ENCODE measurements around the gene PCK1. TPM values are rescaled to one million over a fixed set of nuclear protein-coding genes. Genes with fewer than 3 reads are reported as not detected.

The PCK1 gene
- total RNA-seq, 1 donor from 2014 or later, result not detected

- intact Hi-C loops (cut with micrococcal nuclease), result no loop called here
- DNase-seq, result no peak
- ChIA-PET POLR2A (no interaction called here), CTCF (no interaction called here)
- no peaks in the 10 kb centered on the region for H3K36me3 Mint-ChIP-seq (ENCODE audit: low read depth)
- no peaks in the 10 kb centered on the region for H3K4me1 Mint-ChIP-seq
- no peak overlapping the region for H3K27ac Mint-ChIP-seq
- no peak overlapping the region for H3K4me3 Mint-ChIP-seq
- no peaks in the 10 kb centered on the region for H3K9me3 Mint-ChIP-seq
- TF ChIP-seq, protein P1, sequence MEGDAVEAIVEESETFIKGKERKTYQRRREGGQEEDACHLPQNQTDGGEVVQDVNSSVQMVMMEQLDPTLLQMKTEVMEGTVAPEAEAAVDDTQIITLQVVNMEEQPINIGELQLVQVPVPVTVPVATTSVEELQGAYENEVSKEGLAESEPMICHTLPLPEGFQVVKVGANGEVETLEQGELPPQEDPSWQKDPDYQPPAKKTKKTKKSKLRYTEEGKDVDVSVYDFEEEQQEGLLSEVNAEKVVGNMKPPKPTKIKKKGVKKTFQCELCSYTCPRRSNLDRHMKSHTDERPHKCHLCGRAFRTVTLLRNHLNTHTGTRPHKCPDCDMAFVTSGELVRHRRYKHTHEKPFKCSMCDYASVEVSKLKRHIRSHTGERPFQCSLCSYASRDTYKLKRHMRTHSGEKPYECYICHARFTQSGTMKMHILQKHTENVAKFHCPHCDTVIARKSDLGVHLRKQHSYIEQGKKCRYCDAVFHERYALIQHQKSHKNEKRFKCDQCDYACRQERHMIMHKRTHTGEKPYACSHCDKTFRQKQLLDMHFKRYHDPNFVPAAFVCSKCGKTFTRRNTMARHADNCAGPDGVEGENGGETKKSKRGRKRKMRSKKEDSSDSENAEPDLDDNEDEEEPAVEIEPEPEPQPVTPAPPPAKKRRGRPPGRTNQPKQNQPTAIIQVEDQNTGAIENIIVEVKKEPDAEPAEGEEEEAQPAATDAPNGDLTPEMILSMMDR (IDR thresholded peaks at IDR 0.05), result no peak
- no peak for ATAC-seq (ENCODE audit: low read depth)
- H3K27me3 Mint-ChIP-seq, result peaks cover 48% of the 10 kb centered on the region
These were observed 17.7 kb downstream of the PCK1 start for GRCh38 chr20:57578476-57579165.

DNA sequence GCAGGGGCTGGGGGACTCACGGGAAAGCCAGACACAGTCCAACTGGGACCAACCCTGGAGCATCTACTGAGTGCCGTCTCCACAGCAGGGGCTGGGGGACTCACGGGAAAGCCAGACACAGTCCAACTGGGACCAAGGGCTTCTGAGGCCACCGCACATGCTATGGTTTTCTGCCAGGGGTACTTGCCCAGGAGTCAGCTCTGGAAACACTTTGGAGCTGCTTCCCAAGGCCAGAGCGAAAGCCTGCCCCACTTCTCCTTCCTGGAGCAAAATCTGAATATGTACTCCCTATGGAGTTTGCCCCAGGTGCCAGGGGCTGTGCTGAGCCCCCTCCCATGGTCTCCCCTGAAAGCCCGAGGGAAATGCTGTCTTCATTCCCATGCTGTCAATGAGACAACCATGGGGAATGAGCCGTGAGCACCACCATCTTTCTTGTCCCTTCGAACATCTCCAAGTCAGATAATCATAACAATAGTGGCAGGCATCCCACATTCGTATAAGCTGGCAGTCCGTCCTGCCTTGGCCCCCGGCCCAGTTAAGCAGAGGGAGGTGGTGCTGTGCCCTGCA is 18.5 kb downstream of the PCK1 start:
- Mint-ChIP-seq H3K36me3 (ENCODE audit: low read depth) (no peaks in the 10 kb centered on the region), H3K9me3 (no peaks in the 10 kb centered on the region), H3K4me3 (no peak overlapping the region), H3K27me3 (peaks cover 45% of the 10 kb centered on the region), H3K27ac (no peak overlapping the region), H3K4me1 (no peaks in the 10 kb centered on the region)
- DNase-seq, result no peak
- CTCF ChIA-PET, result no interaction called here
- ATAC-seq (ENCODE audit: low read depth), result no peak
- POLR2A ChIA-PET, result no interaction called here
- TF ChIP-seq, protein P1 (IDR thresholded peaks at IDR 0.05), result no peak
- intact Hi-C loops (cut with micrococcal nuclease), result no loop called here

- ChIA-PET CTCF (no interaction called here), POLR2A (no interaction called here)
- TF ChIP-seq, protein P1 (IDR thresholded peaks at IDR 0.05), result no peak
- no peaks in the 10 kb centered on the region for H3K4me1 Mint-ChIP-seq
- ATAC-seq (ENCODE audit: low read depth) (no peak), DNase-seq (no peak)
- no peaks in the 10 kb centered on the region for H3K9me3 Mint-ChIP-seq
- peaks cover 50% of the 10 kb centered on the region for H3K27me3 Mint-ChIP-seq
- no peaks in the 10 kb centered on the region for H3K36me3 Mint-ChIP-seq (ENCODE audit: low read depth)
- intact Hi-C loops (cut with micrococcal nuclease), result no loop called here
- no peak overlapping the region for H3K4me3 Mint-ChIP-seq
- H3K27ac Mint-ChIP-seq, result no peak overlapping the region
These were observed 19.1 kb downstream of the PCK1 start for GRCh38 chr20:57579898-57580447.

DNA sequence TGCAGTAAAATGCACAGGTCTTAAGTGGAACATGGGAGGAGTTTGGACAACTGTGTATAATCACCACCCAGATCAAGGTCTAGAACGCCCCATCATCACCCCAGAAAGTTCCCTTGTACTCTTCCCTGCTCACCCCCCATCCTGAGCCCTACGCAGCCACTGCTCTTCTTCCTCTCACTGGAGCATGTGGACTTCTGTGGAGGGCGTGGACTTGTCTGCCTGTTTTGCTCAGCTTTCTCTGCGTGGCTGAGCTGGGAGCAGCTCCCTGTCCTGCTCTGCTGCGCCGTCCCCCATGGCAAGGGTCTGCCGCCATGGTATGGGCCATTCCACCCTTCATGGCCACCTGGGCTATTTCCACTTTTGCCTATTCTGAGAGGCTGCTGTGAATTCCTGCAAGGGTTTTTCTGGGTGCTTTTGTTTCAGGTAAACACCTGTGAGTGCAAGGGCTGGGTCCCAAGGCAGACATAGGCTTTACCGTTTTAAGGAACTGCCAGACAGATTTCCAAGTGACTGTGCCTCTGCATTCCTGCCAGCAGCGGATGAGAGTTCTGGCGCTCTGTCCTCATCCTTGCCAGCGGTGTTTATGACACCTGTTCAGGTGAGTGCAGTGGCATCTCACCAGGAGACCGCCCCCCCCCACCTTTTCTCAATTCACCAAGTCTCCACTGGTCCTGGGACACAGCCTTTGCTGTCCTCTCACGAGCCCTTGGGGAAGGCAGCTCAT is 19.7 kb downstream of the PCK1 start:
- CTCF ChIA-PET, result no interaction called here
- DNase-seq (no peak), ATAC-seq (ENCODE audit: low read depth) (no peak)
- POLR2A ChIA-PET, result no interaction called here
- Mint-ChIP-seq H3K27me3 (peaks cover 56% of the 10 kb centered on the region), H3K4me1 (no peaks in the 10 kb centered on the region), H3K4me3 (no peak overlapping the region), H3K27ac (no peak overlapping the region), H3K9me3 (no peaks in the 10 kb centered on the region), H3K36me3 (ENCODE audit: low read depth) (no peaks in the 10 kb centered on the region)
- intact Hi-C loops (cut with micrococcal nuclease), result no loop called here
- TF ChIP-seq, protein P1 (IDR thresholded peaks at IDR 0.05), result no peak

All from activated B cell treated with CpG ODN at 0.5 μM for 24 hours (primary cell).